Activated CD8-positive, alpha-beta memory T cell treated with anti-CD3 and anti-CD28 coated beads, Interleukin-2, amount 10 ng/mL, durations not matched to agents 7 days and 5 days (primary cell): ENCODE data around the gene MAPK4. TPM values are rescaled to one million over a fixed set of nuclear protein-coding genes. Genes with fewer than 3 reads are reported as not detected.
"Not testable (repeated sequence)": the region's sequence is repeated elsewhere in the genome, so short reads cannot be mapped to it uniquely, and the experiment has no call there.

Source experiments
- ATAC-seq: fragments of 150-1000 bp; cut with Tn5 transposase; one replicate; pipeline ENCODE4 v1.10.0; 2021; ENCODE audit warnings: moderate library complexity
- CTCF ChIA-PET: fragments of 350-600 bp; sonication (Branson Sonifier 250); formaldehyde crosslinking; loops from one replicate; lab custom pipeline; 2021; ENCODE audit warnings: antibody characterized with exemption; lab: Charles Lee
- DNase-seq: peaks from one replicate; pipeline ENCODE4 v3.0.0-alpha.2; 2020
- H3K27ac Mint-ChIP-seq: one replicate; pipeline ENCODE4 v1.8.0; 2021; ENCODE audit warnings: mild to moderate bottlenecking, mixed read lengths
- H3K27me3 Mint-ChIP-seq: one replicate; pipeline ENCODE4 v1.8.0; 2021; ENCODE audit warnings: mixed read lengths
- H3K36me3 Mint-ChIP-seq: one replicate; pipeline ENCODE4 v1.8.0; 2021; ENCODE audit warnings: mild to moderate bottlenecking, mixed read lengths
- H3K4me1 Mint-ChIP-seq: one replicate; pipeline ENCODE4 v1.8.0; 2021; ENCODE audit warnings: mixed read lengths
- H3K4me3 Mint-ChIP-seq: one replicate; pipeline ENCODE4 v1.8.0; 2021; ENCODE audit warnings: mild to moderate bottlenecking, moderate library complexity, mixed read lengths
- H3K9me3 Mint-ChIP-seq: one replicate; pipeline ENCODE4 v1.8.0; 2022; ENCODE audit warnings: low read depth, mixed read lengths
- total RNA-seq, 2 experiments: library from RNA; stranded (reverse); gene quantifications; one replicate each; pipeline ENCODE4 v1.2.3, GENCODE V29; 2021

The MAPK4 gene
- total RNA-seq, 2 experiments from 2014 or later, result not detected

DNA sequence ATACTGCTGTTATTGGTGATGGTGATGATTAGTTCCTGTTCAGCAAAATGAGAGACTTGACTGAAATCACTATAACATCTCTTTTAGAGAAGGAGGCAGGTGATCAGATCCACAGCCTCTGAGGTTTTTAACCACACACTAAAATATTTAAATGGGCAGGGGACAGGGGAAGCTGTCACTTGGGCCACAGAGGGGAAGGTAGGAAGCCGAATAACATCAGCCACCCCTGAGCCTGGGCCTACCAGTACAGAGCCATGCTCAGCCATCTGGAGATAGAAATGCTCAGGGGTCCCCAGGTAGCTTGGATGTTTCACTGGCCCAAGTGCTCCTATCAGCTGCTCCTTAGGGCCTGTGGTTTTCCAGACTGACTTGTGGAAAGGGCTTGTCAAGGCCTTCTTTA lies 137.6 kb downstream of the MAPK4 start:
- DNase-seq (no peak), ATAC-seq (no peak)
- Mint-ChIP-seq H3K9me3 (no peaks in the 10 kb centered on the region), H3K4me1 (no peaks in the 10 kb centered on the region), H3K36me3 (no peaks in the 10 kb centered on the region), H3K27me3 (peaks cover 19% of the 10 kb centered on the region), H3K27ac (no peak overlapping the region), H3K4me3 (no peak overlapping the region)
- CTCF ChIA-PET, result no interaction called here

DNA sequence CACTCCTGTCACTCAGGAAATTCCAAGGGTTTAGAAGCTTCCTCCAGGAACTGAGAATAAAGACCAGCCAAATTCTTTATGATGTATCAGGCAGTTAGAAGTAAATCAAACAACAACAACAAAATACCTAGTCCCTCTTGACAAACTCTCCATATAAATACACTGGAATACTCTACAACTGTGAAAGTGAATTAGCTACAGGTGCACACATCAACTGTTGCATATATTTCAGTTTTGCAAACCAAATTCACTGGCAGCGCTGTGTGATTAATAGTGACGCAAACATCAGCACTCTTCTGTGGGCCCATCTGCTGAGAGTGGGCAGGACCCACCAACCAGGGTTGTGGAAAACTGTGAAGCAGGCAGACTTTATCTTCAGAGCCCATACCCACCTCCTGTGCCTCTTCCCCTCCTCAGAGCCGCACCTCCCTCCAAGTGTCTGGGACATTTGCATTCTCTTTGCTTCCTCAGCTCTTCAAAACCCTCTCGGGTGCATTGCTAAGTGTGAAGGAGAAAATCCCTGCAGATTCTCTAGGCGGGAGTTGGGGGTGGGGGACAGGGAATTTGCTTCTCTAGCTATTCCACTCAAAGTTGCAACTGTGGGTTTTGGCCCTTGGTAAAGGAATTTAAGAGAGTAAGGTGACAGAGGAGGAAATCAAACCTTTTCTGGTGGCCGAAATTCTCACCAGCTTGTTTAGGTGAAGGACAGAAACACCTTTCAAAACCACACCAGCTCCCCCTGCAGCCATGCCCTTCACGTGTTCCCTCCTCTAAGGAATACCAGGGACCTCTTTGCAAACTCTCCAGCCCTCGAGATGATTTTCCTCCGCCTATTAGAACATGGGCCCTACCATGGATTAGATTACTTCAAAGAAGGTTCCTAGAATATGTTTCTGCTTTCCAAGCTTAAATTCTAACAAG lies 140.6 kb downstream of the MAPK4 start:
- H3K9me3 Mint-ChIP-seq, result no peaks in the 10 kb centered on the region
- CTCF ChIA-PET, result no interaction called here
- H3K27me3 Mint-ChIP-seq, result peaks cover 23% of the 10 kb centered on the region
- DNase-seq (no peak), ATAC-seq (no peak)
- no peak overlapping the region for H3K27ac Mint-ChIP-seq
- H3K4me3 Mint-ChIP-seq, result no peak overlapping the region
- no peaks in the 10 kb centered on the region for H3K36me3 Mint-ChIP-seq
- no peaks in the 10 kb centered on the region for H3K4me1 Mint-ChIP-seq

GRCh38 chr18:50704357-50704940 lies 144.6 kb downstream of the MAPK4 start:
- Mint-ChIP-seq H3K4me3 (no peak overlapping the region), H3K4me1 (no peaks in the 10 kb centered on the region), H3K36me3 (no peaks in the 10 kb centered on the region), H3K9me3 (no peaks in the 10 kb centered on the region), H3K27me3 (peaks cover 10% of the 10 kb centered on the region), H3K27ac (no peak overlapping the region)
- ATAC-seq (no peak), DNase-seq (no peak)
- CTCF ChIA-PET, result no interaction called here

DNA sequence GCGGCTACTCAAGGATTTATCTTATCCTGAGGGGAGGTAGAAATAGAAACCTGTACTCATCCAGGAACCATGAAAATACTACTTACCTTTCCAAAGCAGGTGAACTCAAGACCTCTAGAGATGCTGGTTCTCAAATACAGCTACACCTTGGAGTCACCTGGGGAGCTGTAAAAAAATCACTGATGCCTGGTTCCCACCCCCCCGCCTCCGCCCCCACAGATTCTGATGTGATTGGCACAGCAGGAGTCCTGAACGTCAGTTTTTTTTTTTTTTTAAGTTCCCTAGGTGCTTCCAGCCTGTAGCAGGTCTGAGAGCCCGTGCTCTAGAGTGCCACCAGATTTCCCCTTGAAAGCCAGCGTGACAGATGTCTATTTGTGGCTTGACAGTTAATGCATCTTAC lies 146.3 kb downstream of the MAPK4 start:
- H3K27ac Mint-ChIP-seq, result no peak overlapping the region
- no peaks in the 10 kb centered on the region for H3K4me1 Mint-ChIP-seq
- CTCF ChIA-PET, result no interaction called here
- no peak for DNase-seq
- H3K36me3 Mint-ChIP-seq, result no peaks in the 10 kb centered on the region
- ATAC-seq, result no peak
- peaks cover 4% of the 10 kb centered on the region for H3K27me3 Mint-ChIP-seq
- no peak overlapping the region for H3K4me3 Mint-ChIP-seq
- no peaks in the 10 kb centered on the region for H3K9me3 Mint-ChIP-seq

- ATAC-seq (no peak), DNase-seq (no peak)
- H3K9me3 Mint-ChIP-seq, result no peaks in the 10 kb centered on the region
- H3K4me3 Mint-ChIP-seq, result no peak overlapping the region
- no peaks in the 10 kb centered on the region for H3K4me1 Mint-ChIP-seq
- CTCF ChIA-PET, result no interaction called here
- H3K36me3 Mint-ChIP-seq, result no peaks in the 10 kb centered on the region
- peaks cover 4% of the 10 kb centered on the region for H3K27me3 Mint-ChIP-seq
- H3K27ac Mint-ChIP-seq, result no peak overlapping the region
Measured at GRCh38 chr18:50706651-50707050, 146.8 kb downstream of the MAPK4 start.

- H3K9me3 Mint-ChIP-seq, CTCF ChIA-PET, H3K27ac Mint-ChIP-seq, ATAC-seq, H3K27me3 Mint-ChIP-seq, DNase-seq, H3K36me3 Mint-ChIP-seq, H3K4me1 Mint-ChIP-seq, H3K4me3 Mint-ChIP-seq: not testable (repeated sequence)
Measured at GRCh38 chr18:50707297-50707696, 147.4 kb downstream of the MAPK4 start.

DNA sequence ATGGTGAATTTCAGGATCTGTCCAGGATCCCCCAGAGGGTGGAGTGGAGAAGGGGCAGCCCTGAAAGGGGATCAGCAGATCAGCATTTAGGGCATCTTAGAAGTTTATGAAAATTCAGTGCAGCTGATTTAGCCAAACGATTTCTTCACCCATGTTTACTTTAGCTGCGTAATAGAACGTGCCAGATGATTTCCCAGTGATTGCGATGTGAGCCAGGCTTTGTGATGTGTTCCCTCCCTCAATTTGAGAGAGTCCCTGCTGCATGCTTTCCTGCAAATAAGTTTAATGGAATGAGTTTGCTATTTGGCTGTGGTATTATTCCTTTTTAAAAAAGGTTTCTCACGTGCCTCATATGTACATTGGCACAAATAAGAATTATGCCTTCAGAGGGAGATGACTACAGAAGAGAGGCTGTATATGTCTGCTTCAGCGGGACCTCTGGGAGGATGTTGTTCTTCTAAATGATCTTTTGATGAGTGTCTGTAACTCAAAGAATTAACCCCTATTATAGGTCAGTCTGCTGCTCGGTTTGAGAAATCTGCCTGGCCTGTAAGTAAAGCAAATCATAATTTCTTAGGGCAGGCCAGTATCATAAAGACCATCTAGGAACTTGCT lies 148.1 kb downstream of the MAPK4 start:
- Mint-ChIP-seq H3K27me3 (peaks cover 2% of the 10 kb centered on the region), H3K4me3 (no peak overlapping the region), H3K27ac (no peak overlapping the region), H3K36me3 (no peaks in the 10 kb centered on the region), H3K9me3 (no peaks in the 10 kb centered on the region), H3K4me1 (no peaks in the 10 kb centered on the region)
- CTCF ChIA-PET, result no interaction called here
- ATAC-seq (no peak), DNase-seq (no peak)

DNA sequence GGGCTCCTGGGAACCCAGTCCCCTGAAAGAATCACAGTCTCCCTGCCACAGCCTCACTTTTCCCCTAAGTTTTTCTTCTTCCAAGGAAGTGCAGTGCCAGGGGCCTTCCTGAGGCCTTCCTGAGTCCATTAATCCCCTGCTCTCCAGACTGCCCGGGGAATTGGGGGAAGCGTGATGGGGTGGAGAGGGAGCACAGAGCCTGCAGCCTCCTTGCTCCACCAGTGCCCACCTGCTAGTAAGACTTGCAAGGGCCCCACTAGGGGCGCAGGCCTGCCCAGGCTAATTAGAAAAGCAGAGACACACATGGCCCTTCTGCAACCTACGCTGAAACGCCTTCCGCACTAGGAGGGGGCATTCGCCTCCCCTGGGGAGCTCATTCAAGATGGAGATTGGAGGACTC lies 149.3 kb downstream of the MAPK4 start:
- Mint-ChIP-seq H3K4me3 (no peak overlapping the region), H3K4me1 (no peaks in the 10 kb centered on the region), H3K36me3 (no peaks in the 10 kb centered on the region), H3K9me3 (no peaks in the 10 kb centered on the region), H3K27me3 (peaks cover 3% of the 10 kb centered on the region), H3K27ac (no peak overlapping the region)
- DNase-seq (no peak), ATAC-seq (no peak)
- CTCF ChIA-PET, result no interaction called here

GRCh38 chr18:50711386-50711785 lies 151.5 kb downstream of the MAPK4 start:
- DNase-seq (no peak), ATAC-seq (no peak)
- H3K4me3 Mint-ChIP-seq, result no peak overlapping the region
- CTCF ChIA-PET, result no interaction called here
- peaks cover 6% of the 10 kb centered on the region for H3K27me3 Mint-ChIP-seq
- H3K36me3 Mint-ChIP-seq, result no peaks in the 10 kb centered on the region
- no peaks in the 10 kb centered on the region for H3K9me3 Mint-ChIP-seq
- no peaks in the 10 kb centered on the region for H3K4me1 Mint-ChIP-seq
- no peak overlapping the region for H3K27ac Mint-ChIP-seq

DNA sequence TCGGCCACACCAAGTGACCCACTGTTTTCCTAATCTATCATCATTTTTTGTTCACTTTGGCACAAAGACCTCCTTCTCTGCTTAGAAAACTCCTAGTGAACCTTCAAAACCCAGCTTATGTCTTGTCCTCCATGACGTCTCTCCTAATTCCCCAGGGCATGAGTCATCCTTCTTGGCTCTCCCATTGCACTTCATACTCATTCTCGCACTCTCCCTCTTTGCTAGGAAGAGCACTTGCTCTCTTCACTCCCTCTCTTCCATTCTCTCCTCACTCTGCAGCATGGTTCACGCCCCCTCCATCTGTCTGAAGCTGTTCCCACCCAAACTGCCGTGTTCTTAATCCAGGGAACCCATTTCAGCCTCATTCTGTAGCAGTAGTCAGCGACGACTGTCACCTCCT lies 156.0 kb downstream of the MAPK4 start:
- DNase-seq, result no peak
- H3K4me3 Mint-ChIP-seq, result no peak overlapping the region
- no peaks in the 10 kb centered on the region for H3K36me3 Mint-ChIP-seq

GRCh38 chr18:50716902-50717301 lies 157.0 kb downstream of the MAPK4 start:
- H3K9me3 Mint-ChIP-seq, result no peaks in the 10 kb centered on the region
- H3K4me1 Mint-ChIP-seq, result no peaks in the 10 kb centered on the region
- H3K4me3 Mint-ChIP-seq, result no peak overlapping the region
- H3K27ac Mint-ChIP-seq, result no peak overlapping the region
- ATAC-seq (no peak), DNase-seq (no peak)
- no peaks in the 10 kb centered on the region for H3K36me3 Mint-ChIP-seq
- CTCF ChIA-PET, result no interaction called here
- peaks cover 6% of the 10 kb centered on the region for H3K27me3 Mint-ChIP-seq

More for the DNA sequence above, 156.0 kb downstream of the MAPK4 start:
- no peaks in the 10 kb centered on the region for H3K4me1 Mint-ChIP-seq
- ATAC-seq, result no peak
- no peaks in the 10 kb centered on the region for H3K9me3 Mint-ChIP-seq
- H3K27me3 Mint-ChIP-seq, result peaks cover 6% of the 10 kb centered on the region
- H3K27ac Mint-ChIP-seq, result no peak overlapping the region
- CTCF ChIA-PET, result no interaction called here

- H3K27ac Mint-ChIP-seq, result no peak overlapping the region
- no peaks in the 10 kb centered on the region for H3K9me3 Mint-ChIP-seq
- H3K4me1 Mint-ChIP-seq, result no peaks in the 10 kb centered on the region
Measured at GRCh38 chr18:50717563-50717962, 157.7 kb downstream of the MAPK4 start.

DNA sequence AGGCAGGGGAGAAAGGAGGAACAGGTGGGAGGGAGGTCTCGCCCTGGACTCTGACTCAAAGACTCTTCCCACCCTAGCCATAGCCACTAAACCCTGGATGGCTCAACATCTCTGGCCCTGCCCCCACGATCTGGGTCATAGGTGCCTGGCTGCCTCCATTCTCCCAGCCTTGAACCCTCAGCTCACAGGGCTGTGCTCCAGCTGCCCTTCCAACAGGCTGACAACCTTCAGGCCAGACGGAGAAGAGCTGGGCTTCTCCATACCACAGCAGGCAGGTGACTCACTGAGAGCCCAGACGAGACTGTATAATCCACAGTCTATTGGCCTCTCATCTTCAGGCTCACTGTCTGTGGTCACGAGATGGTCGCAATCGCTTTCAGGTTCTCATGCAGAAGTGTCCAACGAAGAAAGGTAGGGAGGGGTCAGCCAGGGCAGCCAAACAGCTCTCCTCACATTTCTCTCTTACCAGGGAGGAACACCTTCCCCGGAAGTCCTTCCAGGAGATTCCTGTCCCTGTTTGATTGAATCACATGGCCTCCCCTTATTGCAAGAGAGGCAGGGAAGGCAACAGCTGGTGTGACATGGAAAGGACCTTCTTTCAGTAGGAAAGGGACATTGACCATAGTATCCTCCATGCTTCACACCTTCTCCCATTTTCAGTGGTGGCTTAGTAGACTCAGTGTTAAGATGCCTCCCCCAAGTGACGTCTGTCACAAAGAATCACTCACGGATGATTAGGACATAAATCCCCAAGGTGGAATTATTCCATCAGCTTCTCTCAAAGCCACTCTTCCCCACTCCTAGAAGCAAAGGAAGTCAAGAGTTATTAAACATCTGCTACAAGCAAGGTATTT lies 159.8 kb downstream of the MAPK4 start:
- no peak overlapping the region for H3K4me3 Mint-ChIP-seq
- H3K36me3 Mint-ChIP-seq, result no peaks in the 10 kb centered on the region
- no peaks in the 10 kb centered on the region for H3K9me3 Mint-ChIP-seq
- H3K27me3 Mint-ChIP-seq, result peaks cover 1% of the 10 kb centered on the region
- DNase-seq (no peak), ATAC-seq (no peak)
- H3K27ac Mint-ChIP-seq, result no peak overlapping the region
- CTCF ChIA-PET, result no interaction called here
- no peaks in the 10 kb centered on the region for H3K4me1 Mint-ChIP-seq

More at GRCh38 chr18:50717563-50717962, 157.7 kb downstream of the MAPK4 start:
- no peaks in the 10 kb centered on the region for H3K36me3 Mint-ChIP-seq
- CTCF ChIA-PET, result no interaction called here
- peaks cover 6% of the 10 kb centered on the region for H3K27me3 Mint-ChIP-seq
- no peak overlapping the region for H3K4me3 Mint-ChIP-seq
- no peak for ATAC-seq
- DNase-seq, result no peak
